RWPE1 (cell line): Measurements from ENCODE around the gene SLC9A2.

Source experiments
- CTCF ChIA-PET: fragments of 350-600 bp; sonication (Branson Sonifier 250); formaldehyde crosslinking; extraction: SDS; loops from one replicate; lab custom pipeline; 2021; lab: Yijun Ruan, JAX
- POLR2A ChIA-PET: fragments of 400-600 bp; formaldehyde crosslinking; extraction: SDS; loops from one replicate; lab custom pipeline; 2020; ENCODE audit warnings: antibody characterized with exemption; ENCODE audit not compliant: low non-redundant PET; lab: Yijun Ruan, JAX
- DNase-seq: peaks from one replicate; pipeline ENCODE4 v3.0.0; 2012; ENCODE audit warnings: low spot score
- H3K27ac ChIP-seq: fragments of 450-650 bp; 2 replicates; pipeline ENCODE4 v1.5.1; 2017
- CTCF ChIP-seq: fragments of 450-650 bp; conservative IDR thresholded peaks from 2 replicates; pipeline ENCODE4 v1.5.1; 2017; ENCODE audit warnings: low read depth, mild to moderate bottlenecking

The SLC9A2 gene

DNA sequence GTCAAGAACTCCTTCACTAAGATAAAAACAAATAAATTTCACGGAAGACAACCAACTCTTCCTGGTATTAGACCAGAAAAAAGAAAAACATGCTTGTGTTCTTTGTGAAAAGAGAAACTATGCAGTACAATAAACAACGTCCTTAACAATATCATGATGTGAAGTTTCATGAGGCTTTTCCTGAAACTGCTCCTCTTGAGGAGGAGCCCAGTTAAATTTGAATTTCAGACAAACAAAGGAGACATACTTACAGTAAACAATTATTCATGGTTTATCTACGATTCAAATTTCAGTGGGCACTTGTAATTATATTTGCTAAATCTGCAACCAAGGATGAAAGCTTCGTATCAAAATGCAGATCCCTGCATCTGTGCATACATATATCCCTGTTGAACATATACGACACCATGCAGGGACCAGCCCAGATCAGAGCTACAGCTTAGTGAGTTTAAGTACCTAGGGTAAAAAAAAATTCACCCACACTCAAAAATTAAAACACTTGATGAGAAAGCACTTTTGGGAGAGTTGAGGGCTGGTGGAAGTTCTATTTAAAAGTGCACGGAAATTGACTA is 24.8 kb upstream of the SLC9A2 start:
- DNase-seq, result no peak
- no peak overlapping the region for H3K27ac ChIP-seq
- CTCF ChIA-PET, result no interaction called here
- POLR2A ChIA-PET, result no interaction called here
- no peak for TF ChIP-seq CTCF

DNA sequence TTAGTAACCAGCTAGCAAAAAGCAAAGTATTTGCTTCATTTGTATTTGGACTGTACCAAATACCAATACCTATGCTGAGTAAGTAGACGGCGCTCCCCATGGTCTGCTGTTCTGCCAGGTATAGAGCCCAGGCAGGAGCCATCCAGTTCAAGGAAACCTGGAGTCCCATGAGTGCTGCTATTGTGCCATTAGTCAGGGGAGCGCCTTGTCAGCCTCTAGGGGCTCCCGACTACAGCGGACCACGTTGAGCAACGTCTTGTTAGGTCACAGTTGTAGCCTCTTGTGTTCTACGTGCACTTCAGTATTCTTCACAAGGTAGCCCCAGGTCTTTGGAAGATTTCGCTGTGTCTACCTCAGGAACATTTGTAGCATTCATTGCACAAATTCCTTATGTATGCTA is 21.6 kb upstream of the SLC9A2 start:
- no peak overlapping the region for H3K27ac ChIP-seq
- no peak for TF ChIP-seq CTCF
- POLR2A ChIA-PET, result no interaction called here
- CTCF ChIA-PET, result interaction anchor here (1.1 kb wide), 1 partner anchor 18 kb away, joined by 4 read pairs; no protein-coding TSS in a partner anchor
- no peak for DNase-seq

- no peak overlapping the region for H3K27ac ChIP-seq
- no peak for DNase-seq
- no peak for TF ChIP-seq CTCF
- POLR2A ChIA-PET, result no interaction called here
- CTCF ChIA-PET, result no interaction called here
Observed at GRCh38 chr2:102599486-102599885, 19.9 kb upstream of the SLC9A2 start.

DNA sequence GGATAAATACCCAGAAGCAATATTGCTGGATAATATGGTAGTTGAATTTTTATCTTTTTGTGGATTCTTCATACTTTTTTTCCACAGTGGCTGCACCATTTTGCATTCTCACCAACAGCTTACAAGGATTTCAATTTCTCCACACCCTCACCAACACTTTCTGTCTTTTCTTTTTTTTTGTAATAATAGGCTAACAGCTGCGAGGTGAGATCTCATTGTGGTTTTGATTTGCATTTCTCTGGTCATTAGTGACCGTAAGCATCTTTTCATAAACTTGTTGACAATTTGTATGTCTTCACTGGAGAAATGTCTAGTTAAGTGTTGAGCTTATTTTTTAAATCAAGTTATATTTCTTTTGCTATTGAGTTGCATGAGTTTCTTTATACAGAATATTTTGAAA is 17.6 kb upstream of the SLC9A2 start:
- no peak for DNase-seq
- TF ChIP-seq CTCF, result no peak
- no peak overlapping the region for H3K27ac ChIP-seq
- CTCF ChIA-PET, result interaction anchor here (0.6 kb wide), 1 partner anchor 587 kb away, joined by 3 read pairs; no protein-coding TSS in a partner anchor
- POLR2A ChIA-PET, result no interaction called here

- no peak for DNase-seq
- H3K27ac ChIP-seq, result no peak overlapping the region
- ChIA-PET CTCF (no interaction called here), POLR2A (no interaction called here)
- no peak for TF ChIP-seq CTCF
Observed at GRCh38 chr2:102603904-102604303, 15.4 kb upstream of the SLC9A2 start.

- DNase-seq, result no peak
- ChIA-PET CTCF (no interaction called here), POLR2A (no interaction called here)
- no peak overlapping the region for H3K27ac ChIP-seq
- no peak for TF ChIP-seq CTCF
Observed at GRCh38 chr2:102604769-102605168, 14.6 kb upstream of the SLC9A2 start.

- POLR2A ChIA-PET, result no interaction called here
- TF ChIP-seq CTCF, result no peak
- CTCF ChIA-PET, result interaction anchor here (1.3 kb wide), 1 partner anchor 10 kb away, joined by 4 read pairs; no protein-coding TSS in a partner anchor
- DNase-seq, result peak; percentile 42
- no peak overlapping the region for H3K27ac ChIP-seq
Observed at GRCh38 chr2:102606353-102606752, 13.0 kb upstream of the SLC9A2 start.
